ENCODE results near the gene MAN1C1. TPM values are rescaled to one million over a fixed set of nuclear protein-coding genes. Genes with fewer than 3 reads are reported as not detected.

The MAN1C1 gene
- total and polyA plus RNA-seq, 10 of the 15 experiments (the other 5 are each of a cell fraction or from before 2014, with no cell fraction given), result 0.12 to 0.56 (median 0.22) TPM; not detected in 3

- Histone ChIP-seq H3K27ac (ENCODE audit: control insufficient read depth, insufficient read depth) (no peak overlapping the region), H3K9me3 (replicated peaks; ENCODE audit: control insufficient read depth, insufficient read depth, low read length) (no peaks in the 10 kb centered on the region), H3K36me3 (ENCODE audit: control insufficient read depth in 2 of 2, insufficient read depth in 2 of 2, low read length in 1 of 2) (no peaks in the 10 kb centered on the region), H3K4me1 (ENCODE audit: control insufficient read depth, insufficient read depth, low read length) (no peaks in the 10 kb centered on the region), H2AFZ (ENCODE audit: control insufficient read depth, low read depth, low read length) (no peak overlapping the region), H3K4me3 (no peak overlapping the region), H3K4me2 (ENCODE audit: control insufficient read depth, insufficient read depth) (no peak overlapping the region), H3K79me2 (ENCODE audit: control insufficient read depth, insufficient read depth, low read length) (no peaks in the 10 kb centered on the region), H3K9ac (ENCODE audit: control insufficient read depth, insufficient read depth, low read length) (no peak overlapping the region), H3K27me3 (replicated peaks in 1 of 2; ENCODE audit: control insufficient read depth in 2 of 2, insufficient read depth in 2 of 2, low read length in 1 of 2) (peaks cover 0 to 5% of the 10 kb centered on the region in 2 experiments; a peak in 3 of 4 replicates), H4K20me1 (ENCODE audit: control insufficient read depth, insufficient read depth) (peaks cover 3% of the 10 kb centered on the region; the same call in 1 of the 2 replicates)
- intact Hi-C loops (cut with micrococcal nuclease; ENCODE audit: unreplicated experiment) (no loop called here), in situ Hi-C loops (cut with MboI) (no loop called here)
- TF ChIP-seq RFX5 (IDR thresholded peaks at IDR 0.05; ENCODE audit: low read depth, low read length) (no peak), CHD2 (IDR thresholded peaks at IDR 0.05; ENCODE audit: borderline replicate concordance, low read depth, low read length) (no peak), SMAD5 (IDR thresholded peaks at IDR 0.05; ENCODE audit: low read depth) (no peak), ZNF622 (IDR thresholded peaks at IDR 0.05) (no peak), ZBTB40 (IDR thresholded peaks at IDR 0.05; ENCODE audit: borderline replicate concordance) (no peak), NKRF (conservative IDR thresholded peaks at IDR 0.05) (no peak), E2F4 (IDR thresholded peaks at IDR 0.05; ENCODE audit: low read depth, low read length) (no peak), STAT1 (conservative IDR thresholded peaks at IDR 0.05) (no peak), YBX1 (IDR thresholded peaks at IDR 0.05) (no peak), HCFC1 (IDR thresholded peaks at IDR 0.05; ENCODE audit: low read length) (no peak), PML (IDR thresholded peaks at IDR 0.05; ENCODE audit: low read length) (no peak)
- BruUV-seq (replicated peaks), result no TSS peak
- ChIA-PET CTCF (interaction anchor here (0.6 to 1.8 kb wide), 4 partner anchors 52 to 405 kb away, joined by 3 to 14 read pairs (median 4); no protein-coding TSS in a partner anchor), SMC1A (ENCODE audit: uncharacterized antibody, unreplicated experiment) (interaction anchor here (1.2 kb wide), 1 partner anchor 149 kb away, joined by 3 read pairs; no protein-coding TSS in a partner anchor), RAD21 (ENCODE audit: unreplicated experiment) (interaction anchor here (0.9 to 1.1 kb wide), 2 partner anchors 52 to 150 kb away, joined by 4 to 5 read pairs; no protein-coding TSS in a partner anchor), POLR2A (no interaction called here)
- no peak for FAIRE-seq
- no peak for DNase-seq (ENCODE audit: low read depth, low spot score)
- ATAC-seq, result no peak
- WGBS (ENCODE audit: insufficient coverage, insufficient replicate concordance, low lambda C conversion rate, missing lambda C conversion rate), result 52% methylated on average over 15 of the region's 15 CpGs
These were observed 142.0 kb downstream of the MAN1C1 start for GRCh38 chr1:25758466-25759070.

All from GM12878 (cell line).